Embryonic facial prominence (tissue), 1 donor: ENCODE measurements around the gene LGALS12.

ENCODE experiments used
- DNase-seq: peaks from one replicate; pipeline ENCODE4 v3.0.0-alpha.2; 2016; ENCODE audit errors: extremely low spot score

Gene LGALS12

DNA sequence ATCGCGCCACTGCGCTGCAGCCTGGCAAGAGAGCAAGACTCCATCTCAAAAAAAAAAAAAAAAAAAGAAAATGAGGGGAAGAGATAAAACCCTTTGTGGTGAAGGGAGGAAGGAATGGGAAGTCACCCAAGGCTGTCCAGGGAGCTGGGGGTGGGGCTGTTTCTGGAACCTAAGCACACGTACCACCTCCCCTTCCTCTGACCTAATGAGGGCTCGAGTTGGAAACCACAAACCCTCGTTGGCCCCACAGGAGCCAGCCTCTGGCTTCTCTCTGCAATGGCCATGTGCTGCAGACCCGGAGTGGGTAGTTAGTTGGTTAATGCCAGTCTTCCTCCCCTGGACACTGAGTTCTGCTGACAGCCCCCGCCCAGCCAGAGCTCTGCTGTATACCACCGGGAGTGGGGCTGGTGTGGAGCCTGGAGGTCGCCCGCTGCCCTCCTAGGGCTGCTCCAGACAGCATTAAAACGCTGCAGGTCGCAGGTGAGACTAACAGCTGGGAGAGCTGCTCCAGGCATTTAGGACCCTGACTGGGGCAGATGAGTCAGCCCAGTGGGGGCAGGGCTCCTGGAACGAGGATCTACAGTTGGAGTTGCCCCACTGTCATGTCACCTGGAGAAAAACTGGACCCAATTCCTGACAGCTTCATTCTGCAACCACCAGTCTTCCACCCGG, at the start of gene LGALS12:
Gene LGALS12 (plus strand): TSS at position 228 of the 672 bp plus-strand sequence. CDS start 375 bp downstream, at position 603.
- no peak for DNase-seq

DNA sequence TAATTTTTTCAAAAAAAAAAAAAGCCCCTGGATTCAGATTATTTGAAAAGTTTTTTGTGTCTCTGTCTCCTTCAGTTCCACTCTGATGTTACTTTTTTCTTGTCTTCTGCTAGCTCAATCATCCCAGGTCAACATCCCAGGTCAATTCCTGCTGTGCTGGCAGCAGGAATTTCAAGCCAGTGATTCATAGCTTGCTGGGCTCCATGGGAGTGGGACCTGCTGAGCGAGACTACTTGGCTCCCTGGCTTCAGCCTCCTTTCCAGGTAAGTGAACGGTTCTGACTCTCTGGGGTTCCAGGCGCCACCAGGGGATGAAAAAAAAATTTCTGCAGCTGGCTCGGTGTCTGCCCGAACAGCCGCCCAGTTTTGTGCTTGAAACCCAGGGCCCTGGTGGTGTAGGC, 46.3 kb upstream of the LGALS12 start:
- no peak for DNase-seq

- DNase-seq = no peak
Observed at GRCh38 chr11:63462137-63462536, 43.7 kb upstream of the LGALS12 start.

DNA sequence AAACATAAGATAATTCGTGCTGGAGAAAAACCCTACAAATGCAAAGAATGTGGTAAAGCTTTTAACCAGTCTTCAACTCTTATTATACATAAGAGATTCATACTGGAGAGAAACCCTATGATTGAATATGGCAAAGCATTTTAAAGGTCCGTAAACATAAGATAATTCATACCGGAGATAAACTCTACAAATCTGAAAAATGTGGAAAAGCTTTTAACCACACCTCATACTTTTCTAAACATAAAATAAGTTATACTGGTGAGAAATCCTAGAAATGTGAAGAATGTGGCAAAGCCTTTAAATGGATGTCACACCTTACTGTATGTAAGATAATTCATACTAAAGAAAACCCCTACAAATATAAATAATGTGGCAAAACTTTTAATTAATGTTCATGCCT, 35.6 kb upstream of the LGALS12 start:
- no peak for DNase-seq

DNA sequence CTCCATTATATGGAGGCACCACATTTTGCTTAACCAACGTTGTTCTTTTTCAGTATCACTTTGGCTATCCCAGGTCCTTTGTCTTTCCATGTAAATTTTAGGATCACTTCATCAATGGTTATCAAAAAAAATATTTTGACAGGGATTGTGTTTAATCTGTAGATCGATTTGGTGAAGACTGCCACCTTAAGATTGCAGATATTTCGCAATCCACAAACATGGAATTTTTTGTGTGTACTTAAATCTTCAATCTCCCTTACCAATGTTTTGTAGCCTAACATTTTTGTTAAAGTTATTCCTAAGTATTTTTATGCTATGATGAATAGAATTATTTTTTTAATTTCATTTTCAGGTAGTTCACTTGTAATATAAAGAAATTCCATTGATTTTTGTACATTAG, 33.5 kb upstream of the LGALS12 start:
- no peak for DNase-seq

- DNase-seq = no peak
Observed at GRCh38 chr11:63476618-63477017, 29.3 kb upstream of the LGALS12 start.

GRCh38 chr11:63478896-63479295, 27.0 kb upstream of the LGALS12 start:
- DNase-seq = peak; percentile 81

- no peak for DNase-seq
Observed at GRCh38 chr11:63480039-63480438, 25.8 kb upstream of the LGALS12 start.

DNA sequence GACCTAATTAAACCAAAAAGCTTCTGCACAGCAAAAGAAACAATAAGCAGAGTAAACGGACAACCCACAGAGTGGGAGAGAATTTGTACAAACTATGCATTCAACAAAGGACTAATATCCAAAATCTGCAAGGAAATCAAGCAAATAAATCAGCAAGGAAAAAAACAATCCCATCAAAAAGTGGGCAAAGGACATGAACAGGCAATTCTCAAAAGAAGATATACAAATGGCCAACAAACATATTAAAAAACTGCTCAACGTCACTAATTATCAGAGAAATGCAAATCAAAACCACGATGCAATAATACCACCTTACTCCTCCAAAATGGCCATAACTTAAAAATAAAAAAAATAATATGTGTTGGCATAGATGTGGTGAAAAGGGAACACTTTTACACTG, 20.1 kb upstream of the LGALS12 start:
- DNase-seq = no peak

- DNase-seq = no peak
Observed at GRCh38 chr11:63488789-63489188, 17.1 kb upstream of the LGALS12 start.

- DNase-seq = no peak
Observed at GRCh38 chr11:63489879-63490278, 16.0 kb upstream of the LGALS12 start.

- no peak for DNase-seq
Observed at GRCh38 chr11:63490551-63491239, 15.2 kb upstream of the LGALS12 start, which contains the start of gene PLAAT5. TSS of gene PLAAT5 (minus strand) at chr11:63491167. CDS start at chr11:63491034, 133 bp downstream.

- DNase-seq = no peak
Observed at GRCh38 chr11:63491240-63491587, 14.7 kb upstream of the LGALS12 start.

- DNase-seq = no peak
Observed at GRCh38 chr11:63491636-63492372, 14.1 kb upstream of the LGALS12 start.

- no peak for DNase-seq
Observed at GRCh38 chr11:63492441-63492840, 13.4 kb upstream of the LGALS12 start.

GRCh38 chr11:63493127-63493526, 12.8 kb upstream of the LGALS12 start:
- DNase-seq = no peak

GRCh38 chr11:63494975-63495374, 10.9 kb upstream of the LGALS12 start:
- DNase-seq = no peak

GRCh38 chr11:63499874-63500273, 6.0 kb upstream of the LGALS12 start:
- DNase-seq = no peak

- no peak for DNase-seq
Observed at GRCh38 chr11:63501236-63501635, 4.6 kb upstream of the LGALS12 start.

GRCh38 chr11:63502252-63502820, 3.5 kb upstream of the LGALS12 start:
- DNase-seq = no peak

DNA sequence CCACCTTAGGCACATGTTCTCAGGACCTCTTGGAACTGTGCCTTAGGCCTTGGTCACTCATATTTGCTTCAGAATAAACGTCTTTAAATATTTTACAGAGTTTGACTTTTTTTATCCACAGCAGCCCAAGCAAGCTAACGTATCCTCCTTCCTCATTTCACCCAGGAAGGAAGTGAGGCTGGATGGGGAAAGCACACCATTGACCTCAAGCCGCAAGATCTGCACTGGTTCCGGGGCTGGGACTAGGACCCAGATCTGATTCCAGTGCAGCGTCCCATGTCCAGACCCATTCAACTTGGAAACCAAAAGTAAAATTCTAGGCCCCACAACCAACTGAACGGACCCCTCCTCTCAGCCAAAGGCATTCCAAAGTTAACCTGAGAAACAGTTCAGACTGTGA, 2.4 kb upstream of the LGALS12 start:
- DNase-seq = no peak

GRCh38 chr11:63504054-63504453, 1.8 kb upstream of the LGALS12 start:
- DNase-seq = no peak
